ENCODE results near the gene DUSP1.

The DUSP1 gene

DNA sequence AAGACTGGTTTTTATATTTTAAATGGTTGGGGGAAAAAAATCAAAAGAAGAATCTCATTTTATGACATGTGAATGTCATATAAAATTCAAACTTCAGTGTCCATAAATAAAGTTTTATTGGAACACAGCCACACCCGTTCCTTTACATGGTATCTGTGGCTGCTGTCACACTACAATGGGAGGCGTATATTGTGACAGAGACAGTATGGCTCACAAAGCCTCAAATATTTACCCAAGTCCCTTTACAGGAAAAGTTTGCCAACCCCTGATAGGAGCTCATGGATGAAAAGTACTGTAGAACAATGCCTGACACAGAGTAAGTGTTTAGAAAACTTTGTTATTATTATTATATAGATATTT is 5.2 kb upstream of the DUSP1 start:
- DNase-seq: no peak

DNA sequence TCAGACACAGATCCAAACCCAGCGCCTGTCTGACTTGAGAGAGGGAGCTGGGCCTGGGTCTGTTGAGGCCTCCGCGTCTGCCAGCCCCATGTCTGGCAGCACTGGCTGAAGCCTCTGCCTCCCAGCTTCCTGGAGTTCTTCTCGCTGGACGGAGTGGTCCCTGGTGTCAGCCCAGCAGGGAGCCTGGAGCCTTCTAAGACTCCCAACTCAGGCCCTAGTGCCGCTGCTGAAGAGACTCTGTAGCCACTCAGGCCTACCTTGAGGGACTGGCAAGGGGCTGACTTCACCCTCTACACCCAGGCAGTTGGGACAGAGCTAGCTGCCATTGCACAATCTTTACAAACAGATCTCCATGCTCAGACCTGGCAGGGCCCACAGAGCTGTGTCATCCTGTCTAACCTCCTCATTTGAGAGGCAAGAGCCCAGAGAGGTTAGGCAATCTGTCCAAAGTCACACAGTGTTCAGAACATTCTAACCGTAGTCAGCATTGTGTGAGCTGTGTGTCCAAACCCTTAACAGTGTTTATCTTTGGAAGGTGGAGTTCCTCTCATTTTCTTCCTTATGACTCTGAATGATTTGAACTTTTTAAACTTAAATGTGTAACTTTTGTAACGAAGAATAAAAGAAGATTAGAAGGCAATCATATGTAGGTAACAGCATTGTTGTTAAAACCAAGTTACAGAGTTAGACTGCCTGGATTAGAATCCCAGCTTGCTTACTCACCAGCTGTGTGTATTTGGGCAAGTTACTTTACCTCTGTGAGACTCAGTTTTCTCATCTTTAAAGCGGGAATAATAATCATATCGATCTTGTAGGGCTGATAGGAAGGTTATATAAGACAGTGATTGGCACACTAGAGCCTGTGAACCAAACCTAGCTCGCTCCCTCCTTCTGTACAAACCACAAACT is 4.6 kb upstream of the DUSP1 start:
- DNase-seq: no peak

DNA sequence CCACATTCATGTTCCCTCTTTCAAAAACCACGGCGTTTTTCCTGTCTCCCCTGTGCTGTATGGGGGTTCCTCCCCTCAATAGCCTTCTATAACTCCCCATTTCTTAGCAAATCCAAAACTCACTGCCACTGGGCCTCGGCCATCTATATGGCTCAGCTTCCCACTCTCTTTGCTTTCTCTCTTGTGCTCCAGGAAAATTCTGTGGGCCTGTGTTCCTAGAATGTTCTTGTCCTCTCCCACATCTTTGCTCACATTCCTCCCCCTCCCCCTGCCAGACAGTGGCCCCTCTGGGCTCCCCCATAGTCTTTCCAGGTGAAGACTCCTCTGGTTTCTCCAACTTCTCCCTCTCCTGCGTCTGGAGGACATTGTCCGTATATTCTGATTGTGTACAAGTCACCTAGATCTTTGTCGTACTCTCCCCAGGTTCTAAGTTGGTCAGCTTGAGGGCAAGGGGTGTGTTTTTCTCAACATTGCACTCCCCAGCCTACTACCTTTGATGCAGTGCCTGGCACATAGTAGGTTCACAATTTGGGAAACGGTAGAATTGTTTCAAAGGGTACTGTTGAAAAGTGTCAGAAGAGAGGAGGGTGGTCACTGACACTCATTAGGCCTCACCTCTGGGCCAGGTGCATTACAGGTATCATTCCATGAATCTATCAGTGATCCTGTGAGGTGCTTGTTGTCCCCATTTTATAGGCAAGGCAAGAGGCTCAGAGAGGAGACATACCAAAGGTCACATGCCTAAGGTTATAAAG is 3.7 kb upstream of the DUSP1 start:
- DNase-seq: no peak

DNA sequence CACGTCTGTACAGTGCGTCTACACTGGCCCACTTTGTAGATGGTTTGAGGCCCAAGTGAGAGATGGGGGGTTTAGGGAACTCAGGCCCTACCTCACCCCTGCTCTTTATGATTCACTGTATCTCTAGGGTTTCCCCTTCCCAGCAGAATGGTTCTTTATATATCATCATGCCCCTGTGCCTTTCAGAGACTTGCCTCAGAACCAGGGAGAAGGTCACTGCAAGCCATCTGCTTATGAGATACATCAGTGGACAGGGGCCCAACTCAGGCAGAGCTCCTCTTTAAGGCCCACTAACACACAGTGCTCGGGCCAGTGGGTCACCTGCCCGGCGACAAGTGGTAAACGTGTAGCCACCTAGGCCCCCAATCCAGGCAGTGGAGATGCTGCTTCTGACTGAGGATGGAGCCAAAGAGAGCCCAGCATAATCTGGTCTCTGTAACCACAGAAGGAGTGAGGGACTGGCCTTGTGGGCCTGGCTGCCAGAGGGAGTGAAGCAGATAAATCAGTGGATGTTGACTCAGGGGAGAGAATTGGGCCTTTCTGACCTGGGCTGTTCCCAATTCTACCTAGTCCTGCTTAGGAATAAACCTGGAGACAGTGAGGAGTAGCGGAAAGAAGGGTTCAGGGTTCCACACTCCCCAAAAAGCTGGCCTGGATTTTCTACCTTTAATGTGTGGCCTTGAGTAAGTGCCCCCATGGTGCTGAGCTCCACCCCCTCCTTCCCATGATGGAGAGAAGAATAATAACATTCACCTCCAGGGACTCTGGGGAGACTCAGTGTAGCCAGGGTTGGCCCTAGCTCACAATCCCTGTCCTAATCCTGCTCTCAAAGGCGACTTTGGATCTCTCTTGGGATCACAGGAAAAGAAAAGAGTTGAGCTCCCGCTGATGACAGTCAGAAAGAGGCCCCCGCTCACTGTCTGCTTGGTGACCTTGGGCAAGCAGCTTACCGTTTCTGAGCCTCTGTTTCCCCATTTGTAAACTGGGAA is 2.8 kb upstream of the DUSP1 start:
- no peak for DNase-seq

DNA sequence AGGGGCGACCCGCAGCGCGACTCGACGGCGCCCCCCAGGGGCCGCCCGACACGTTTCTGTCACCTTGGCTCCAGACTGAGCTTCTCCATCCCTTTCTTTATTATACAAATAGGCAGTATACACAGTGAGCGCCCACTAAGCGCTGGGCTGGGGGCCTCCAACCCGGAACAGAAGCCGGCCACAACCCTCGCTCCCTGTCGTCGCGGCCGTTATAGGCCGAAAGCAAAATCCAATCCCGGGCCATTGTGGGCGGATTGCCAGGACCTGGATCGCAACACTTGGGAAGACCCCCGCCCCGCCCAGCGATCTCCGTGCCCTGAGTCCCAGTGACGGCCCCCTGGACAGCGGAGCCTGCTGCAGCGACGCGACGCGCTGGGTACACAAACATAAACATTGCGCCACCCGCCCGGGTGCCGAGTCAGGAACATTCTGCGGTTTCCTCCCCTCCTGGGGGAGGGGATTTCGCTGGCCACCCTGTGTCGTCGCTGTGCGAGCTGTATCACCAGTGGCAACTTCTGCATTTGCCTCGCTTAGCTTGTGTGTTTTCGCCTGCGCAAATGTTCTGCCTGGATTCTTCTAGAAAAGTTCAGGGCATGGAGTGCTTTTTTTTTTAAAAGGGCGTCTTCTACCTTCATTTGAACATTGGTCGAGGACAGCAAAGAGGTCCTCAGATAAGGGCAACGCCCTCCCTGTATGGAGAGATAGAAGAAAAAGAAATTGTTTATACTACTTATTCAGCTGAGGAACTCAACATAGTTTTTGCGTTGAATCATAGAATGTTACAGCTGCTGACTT is 1.3 kb upstream of the DUSP1 start:
- DNase-seq: peak; percentile 78

DNA sequence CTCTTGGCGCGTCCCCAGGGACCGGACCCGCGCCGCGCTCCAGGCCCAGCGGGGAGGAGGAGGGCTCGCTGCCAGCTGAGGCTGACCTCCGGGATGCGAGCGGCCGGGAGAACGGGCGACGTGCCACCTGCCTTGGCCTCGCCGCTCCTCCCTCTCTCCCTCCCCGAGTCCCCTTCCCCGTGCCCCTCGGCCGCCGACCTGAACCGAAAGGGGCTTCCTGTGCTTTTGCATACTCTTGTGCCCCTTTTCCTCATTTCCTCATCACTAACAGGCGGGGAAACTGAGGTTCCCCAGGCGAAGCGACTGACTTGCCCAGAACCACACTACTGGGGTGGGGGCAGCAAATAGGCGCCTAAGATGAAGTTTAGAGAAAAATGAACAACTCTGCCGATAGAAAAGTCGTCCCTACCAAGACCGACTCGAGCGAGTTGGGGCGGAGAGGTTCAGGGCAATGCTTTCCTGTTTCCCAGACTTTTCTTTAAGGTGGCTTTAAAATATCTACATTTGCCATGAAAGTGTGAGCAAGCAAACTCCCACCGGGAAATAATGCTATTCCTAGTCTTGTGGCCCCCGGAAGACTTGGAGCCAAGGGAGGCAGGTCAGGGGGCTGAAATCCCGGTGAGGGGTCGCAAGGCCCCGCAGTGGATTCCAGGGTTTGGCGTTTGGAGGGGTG is 580 bp upstream of the DUSP1 start:
- DNase-seq: no peak

DNA sequence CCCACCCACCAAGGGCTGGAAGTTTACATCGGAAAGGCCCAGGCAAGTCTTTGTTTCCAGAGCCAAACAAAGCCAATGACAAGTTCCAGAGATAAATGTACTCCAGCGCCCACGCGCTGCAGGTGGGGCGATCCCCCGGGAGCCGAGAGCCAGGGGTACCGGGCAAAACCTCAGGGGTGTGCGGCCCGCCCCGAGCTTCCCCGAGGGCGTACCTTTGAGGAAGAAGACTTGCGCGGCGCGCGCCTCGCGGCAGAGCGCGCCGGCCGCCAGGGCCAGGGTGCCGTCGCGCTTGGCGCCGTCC is 671 bp downstream of the DUSP1 start:
- DNase-seq: no peak

DNA sequence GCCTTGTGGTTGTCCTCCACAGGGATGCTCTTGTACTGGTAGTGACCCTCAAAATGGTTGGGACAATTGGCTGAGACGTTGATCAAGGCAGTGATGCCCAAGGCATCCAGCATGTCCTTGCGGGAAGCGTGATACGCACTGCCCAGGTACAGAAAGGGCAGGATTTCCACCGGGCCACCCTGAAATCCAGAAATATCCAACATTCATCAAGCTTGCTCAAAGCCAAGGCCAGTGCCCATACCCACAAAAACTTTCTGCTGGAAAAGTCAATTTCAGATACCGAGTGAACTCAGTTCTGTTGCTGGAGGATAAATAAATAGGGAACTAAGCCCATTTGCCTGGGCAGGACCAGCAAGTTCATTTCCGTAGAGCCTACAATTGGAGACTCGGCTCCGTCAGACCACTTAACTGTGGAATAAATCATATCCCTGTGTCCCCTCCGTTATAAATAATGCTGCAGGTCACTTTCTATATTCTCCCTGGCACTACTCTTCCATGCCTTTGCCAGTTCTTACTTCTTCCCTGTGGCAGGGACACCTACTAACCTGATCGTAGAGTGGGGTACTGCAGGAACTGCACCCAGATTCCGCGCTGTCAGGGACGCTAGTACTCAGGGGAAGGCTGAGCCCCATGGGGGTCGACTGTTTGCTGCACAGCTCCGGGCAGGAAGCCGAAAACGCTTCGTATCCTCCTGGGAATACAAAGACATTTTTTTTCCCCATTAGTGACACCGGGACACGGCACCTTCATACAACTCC is 1.2 kb downstream of the DUSP1 start:
- DNase-seq: no peak

DNA sequence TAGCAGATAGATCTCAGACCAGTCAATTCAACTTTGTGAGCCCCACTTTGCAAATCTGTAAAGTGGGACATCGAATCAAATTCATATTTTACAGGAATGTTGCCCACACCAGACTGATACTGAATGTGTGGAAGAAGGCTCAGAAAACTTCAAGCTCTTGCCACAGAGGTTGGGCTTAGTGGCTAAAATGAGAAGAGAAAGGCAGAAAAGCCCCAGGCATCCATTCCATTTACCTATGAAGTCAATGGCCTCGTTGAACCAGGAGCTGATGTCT is 1.7 kb downstream of the DUSP1 start:
- no peak for DNase-seq

DNA sequence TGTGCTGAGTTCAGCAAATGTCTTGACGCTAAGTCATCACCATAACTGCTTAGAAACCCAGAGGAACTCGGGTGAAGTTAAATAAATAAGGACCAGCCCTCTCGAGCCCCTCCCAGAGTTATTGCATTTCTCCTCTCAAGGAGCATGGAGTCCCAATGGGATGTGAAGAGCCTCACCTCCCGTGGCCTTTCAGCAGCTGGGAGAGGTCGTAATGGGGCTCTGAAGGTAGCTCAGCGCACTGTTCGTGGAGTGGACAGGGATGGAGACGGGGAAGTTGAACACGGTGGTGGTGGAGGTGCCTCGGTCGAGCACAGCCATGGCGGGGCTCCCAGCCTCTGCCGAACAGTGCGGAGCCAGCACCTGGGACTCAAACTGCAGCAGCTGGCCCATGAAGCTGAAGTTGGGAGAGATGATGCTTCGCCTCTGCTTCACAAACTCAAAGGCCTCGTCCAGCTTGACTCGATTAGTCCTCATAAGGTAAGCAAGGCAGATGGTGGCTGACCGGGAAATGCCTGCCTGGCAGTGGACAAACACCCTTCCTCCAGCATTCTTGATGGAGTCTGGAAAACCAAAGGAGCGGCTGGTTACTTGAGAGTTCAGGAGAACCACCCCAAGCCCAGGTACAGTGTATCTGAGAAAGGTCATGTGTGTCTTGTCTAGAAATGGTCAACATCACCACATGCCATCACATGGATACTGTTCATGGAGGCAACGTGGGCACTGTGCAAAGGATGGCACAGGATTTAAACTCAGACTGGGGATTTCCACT is 2.2 kb downstream of the DUSP1 start:
- DNase-seq: no peak

DNA sequence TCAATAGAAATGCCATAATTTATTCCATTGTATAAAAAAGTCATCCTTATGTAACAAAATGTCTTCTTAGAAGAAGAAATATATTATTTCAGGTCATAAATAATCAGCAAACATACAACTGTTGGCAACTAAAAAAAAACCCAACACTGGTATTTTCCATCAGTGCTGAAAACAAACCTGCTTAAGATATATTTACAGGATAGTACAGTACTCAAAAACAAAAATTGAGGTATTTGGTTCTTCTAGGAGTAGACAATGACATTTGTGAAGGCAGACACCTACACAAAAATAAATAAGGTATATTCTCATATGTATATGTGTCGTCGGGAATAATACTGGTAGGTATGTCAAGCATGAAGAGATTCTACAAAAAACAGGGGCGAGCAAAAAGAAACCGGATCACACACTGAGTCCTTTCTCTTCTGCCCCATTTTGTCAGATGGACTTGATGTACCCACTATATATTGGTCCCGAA is 2.9 kb downstream of the DUSP1 start:
- no peak for DNase-seq

DNA sequence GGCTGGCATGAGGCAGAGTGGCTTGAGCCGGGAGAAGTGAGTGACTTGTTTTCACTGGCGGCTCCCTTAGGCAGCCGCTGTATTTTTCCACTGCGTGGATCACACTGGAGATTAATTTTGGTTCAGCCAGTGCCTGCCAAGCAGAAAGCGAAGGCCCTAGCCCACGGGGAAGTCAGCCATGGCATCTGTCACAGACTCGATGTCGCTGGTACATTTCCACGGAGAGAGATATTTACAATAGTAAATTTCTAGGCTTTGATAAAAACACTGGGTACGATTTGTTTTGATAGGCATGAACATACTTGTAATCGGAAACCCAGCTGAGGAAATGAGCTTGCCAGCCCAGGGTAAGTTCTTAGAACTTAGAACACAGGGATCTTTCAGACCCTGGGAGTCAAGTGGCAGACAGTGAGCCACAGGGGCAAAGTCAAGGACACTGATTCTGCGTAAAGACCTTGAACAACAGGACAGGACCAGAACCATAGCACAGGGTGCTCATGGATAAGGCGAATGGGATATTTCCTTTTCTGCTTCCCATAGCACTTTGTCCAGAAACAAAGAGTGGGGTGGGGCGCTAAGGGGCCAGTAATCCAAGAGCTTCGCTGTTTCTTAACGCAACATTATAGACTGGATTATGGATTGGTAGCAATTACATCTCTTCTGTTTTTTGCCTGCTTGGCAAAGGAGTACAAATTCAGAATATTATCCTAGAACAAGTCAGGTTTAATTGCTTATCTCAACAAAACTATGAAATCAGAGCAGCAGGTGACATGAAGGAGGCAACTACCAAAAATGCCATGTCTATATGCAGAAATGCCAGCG is 4.5 kb downstream of the DUSP1 start:
- no peak for DNase-seq

DNA sequence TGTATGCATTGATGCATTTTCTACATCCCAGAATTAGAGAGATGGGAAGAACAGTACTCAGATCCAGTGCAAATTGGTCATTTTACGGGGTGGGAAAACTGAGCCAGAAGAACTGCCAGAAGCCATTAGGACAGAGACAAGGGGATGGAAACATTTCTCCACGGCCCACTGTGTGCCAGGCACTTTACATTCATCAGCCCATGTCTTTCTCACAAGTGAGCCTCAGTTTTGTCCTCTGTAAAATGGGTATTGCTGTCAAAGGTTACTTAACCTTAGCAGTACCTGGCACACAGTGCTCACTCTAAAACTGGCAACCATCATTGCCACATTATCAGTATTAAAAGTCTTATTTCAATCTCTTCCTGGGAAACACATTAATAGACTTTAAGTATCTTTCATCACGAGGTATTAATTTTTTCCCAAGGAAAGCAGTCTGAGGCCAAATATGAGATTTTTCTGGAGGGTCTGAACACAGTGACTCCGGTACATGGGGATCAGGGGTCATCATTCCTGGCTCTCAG is 5.2 kb downstream of the DUSP1 start:
- no peak for DNase-seq

DNA sequence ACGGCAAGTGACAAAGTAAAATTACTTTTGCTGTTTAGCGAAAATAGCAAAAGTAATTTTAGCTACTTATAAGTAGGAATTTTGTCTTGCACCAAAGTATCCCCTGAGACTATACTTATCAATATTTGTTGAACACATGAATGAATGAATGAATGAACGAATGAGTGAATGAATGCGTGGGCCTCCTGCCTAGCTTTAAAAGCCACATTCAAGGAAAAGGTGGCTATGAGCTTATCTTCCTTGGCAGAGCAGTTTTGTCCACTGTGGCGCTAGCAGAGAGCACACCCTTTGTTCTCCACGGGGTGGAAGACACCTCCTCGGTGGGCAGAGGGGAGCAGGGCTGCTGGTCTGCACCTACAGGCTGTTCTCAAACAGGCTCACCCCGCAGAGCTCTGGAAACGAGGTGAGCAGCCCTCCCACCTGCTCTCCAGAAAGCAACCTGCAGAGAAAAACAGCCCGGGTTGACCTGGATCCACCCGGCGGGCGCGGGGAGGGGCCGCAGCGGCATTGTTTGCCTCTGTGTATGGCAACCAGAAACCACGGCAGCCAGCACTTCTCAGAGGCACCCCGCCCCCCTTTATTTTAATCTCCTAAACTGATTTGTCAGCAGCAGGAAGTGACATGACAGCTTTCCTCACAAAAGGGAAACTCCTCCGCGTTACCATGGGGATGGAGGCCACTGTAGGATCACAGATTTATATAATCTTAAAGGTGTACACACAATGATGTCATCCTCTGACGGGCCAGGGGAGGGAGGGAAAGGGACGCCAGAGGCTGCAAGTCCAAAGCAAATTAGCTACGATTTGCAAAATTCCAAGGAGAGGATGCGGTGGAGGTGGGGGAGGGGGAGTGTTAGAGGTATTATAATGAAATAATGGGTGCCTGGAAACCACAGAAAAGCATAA is 5.9 kb downstream of the DUSP1 start:
- peak; percentile 96 for DNase-seq

DNA sequence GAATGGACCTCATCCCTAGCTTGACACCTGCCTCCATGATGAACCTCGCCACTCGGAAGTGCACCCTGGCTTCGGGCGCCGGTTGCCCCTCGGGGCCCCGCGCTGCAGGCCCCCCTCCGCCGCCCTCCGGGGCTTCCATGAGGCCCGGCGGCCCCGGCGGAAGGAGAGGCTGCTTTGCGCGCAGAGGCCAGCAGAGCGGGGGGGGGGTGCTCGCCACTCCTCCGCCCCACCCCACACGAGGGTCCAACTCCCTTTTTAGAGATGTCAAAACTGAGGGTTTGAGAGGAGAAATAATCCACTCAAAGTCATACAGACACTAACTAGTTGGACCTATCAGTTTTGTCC is 7.9 kb downstream of the DUSP1 start:
- DNase-seq: no peak

DNA sequence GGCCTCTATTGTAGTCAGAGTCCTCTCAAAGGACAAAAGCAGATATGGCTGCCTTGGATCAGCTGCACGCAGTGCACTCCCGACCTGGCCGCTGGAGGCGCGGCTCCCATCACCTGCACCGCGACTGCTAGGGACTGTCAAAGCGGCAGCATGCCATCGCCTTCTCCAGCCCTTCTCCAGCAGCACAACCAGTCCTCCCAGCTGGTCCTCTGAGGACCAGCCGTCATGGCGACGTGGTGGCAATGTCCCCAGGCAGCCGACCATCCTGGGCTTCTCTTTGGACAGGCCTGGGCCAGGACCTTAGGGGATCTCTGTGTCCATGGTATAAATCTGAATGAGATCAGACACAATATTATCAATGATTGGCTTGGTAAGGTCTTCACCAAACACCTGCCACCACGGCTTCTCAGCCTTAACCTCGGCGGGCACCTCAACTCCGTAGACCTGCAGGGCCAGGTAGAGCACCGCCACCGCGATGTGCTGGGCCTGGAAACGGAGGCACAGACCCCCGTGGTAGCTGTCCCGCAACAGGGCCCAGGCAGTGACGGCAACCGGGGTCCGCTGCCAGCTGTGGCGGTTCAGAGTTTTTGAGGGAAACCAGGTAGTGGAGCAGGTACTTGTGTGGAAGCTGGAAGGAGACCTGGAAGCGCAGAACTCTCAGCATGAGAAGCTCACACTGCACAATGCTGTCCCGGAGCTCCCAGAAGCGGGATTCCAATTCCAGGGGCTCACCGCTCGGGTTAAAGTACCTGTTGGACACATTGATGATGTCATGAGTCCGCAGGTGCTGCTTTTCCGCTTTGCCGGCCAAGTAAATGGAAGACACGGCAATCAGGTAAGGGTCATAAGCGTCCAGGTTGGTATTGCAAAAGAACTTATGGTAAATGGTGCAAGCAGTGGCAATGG is 8.5 kb downstream of the DUSP1 start:
- no peak for DNase-seq

DNA sequence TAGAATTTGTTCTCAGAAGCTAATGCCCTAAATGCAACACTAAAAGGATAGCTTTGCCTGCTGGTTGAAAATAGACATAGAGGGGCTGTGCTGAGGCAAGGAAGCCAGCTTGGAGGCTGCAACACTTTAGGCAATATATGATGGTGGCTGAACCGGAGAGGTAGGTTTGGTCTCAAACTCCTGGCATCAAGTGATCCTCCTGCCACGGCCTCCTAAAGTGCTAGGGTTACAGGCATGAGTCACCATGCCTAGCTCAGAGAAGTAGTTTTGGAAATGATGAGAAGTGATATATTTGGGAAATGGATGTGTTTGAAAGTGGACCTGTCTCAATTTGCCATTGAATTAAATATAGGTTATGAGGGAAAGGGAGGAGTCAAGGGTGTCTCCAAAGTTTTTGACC is 10.0 kb downstream of the DUSP1 start:
- DNase-seq: no peak

Data from activated CD4-positive, alpha-beta T cell treated with anti-CD3 and anti-CD28 coated beads, Interleukin-10, Interleukin-2, amounts not matched to agents 100 ng/mL and 50 ng/mL, durations not matched to agents 16 hours and 8 hours (primary cell).